Testis (tissue), 3 donors: ENCODE measurements around the gene CRACDL. TPM values are rescaled to one million over a fixed set of nuclear protein-coding genes. Genes with fewer than 3 reads are reported as not detected.
A peak's percentile ranks its signal among the peaks of the same experiment; 100 is the strongest.

Experiments used
- DNase-seq: peaks from one replicate; pipeline ENCODE4 v3.0.0-alpha.2; 2019
- H3K27ac ChIP-seq, 2 donors: fragments of 200-600 bp; sonication (generic); one replicate each; pipeline ENCODE4 v1.5.1; 2019
- H3K27me3 ChIP-seq: fragments of 200-600 bp; sonication (generic); one replicate; pipeline ENCODE4 v1.5.1; 2019
- H3K36me3 ChIP-seq: fragments of 200-600 bp; sonication (generic); one replicate; pipeline ENCODE4 v1.5.1; 2017; ENCODE audit warnings: low read depth; ENCODE audit errors: missing control alignments
- H3K4me1 ChIP-seq: fragments of 200-600 bp; sonication (generic); one replicate; pipeline ENCODE4 v1.5.1; 2019
- H3K4me3 ChIP-seq, 2 donors: fragments of 200-600 bp; sonication (generic); one replicate each; pipeline ENCODE4 v1.5.1; 2017 to 2019
- H3K9me3 ChIP-seq: fragments of 200-600 bp; sonication (generic); one replicate; pipeline ENCODE4 v1.5.1; 2017
- CTCF ChIP-seq, 3 experiments: fragments of 450-650 bp in 2 of 3; fragments of 200-600 bp in 1 of 3; sonication (generic) in 1 of 3; IDR thresholded peaks; one replicate each; pipeline ENCODE4 v1.5.1; 2016 to 2019; ENCODE audit warnings: antibody characterized with exemption in 3 of 3, mild to moderate bottlenecking in 2 of 3, moderate library complexity in 1 of 3
- POLR2A ChIP-seq: fragments of 450-650 bp; IDR thresholded peaks from one replicate; pipeline ENCODE4 v1.6.1; 2017; ENCODE audit warnings: antibody characterized with exemption, mild to moderate bottlenecking, moderate library complexity
- WGBS, 2 donors: methylation state at CpG; one replicate each; pipeline ENCODE4 v1.1.5; 2018; 5-methylcytosine and 5-hydroxymethylcytosine counted together
- intact Hi-C: fragments of 100-400 bp; cut with DNase I; formaldehyde crosslinking; loops from one replicate; pipeline ENCODE4 v1.15.1; 2023; ENCODE audit warnings: low total_unique reads
- polyA plus RNA-seq: library from polyadenylated mRNA; stranded (reverse); fragments of 350-450 nt; fragmentation: Illumina TruSeq; extraction: RNeasy Lipid Tissue Mini Kit (QIAGEN cat#74804); gene quantifications from one replicate; pipeline ENCODE4 v1.2.3, GENCODE V29; 2014; ENCODE audit warnings: low read depth, low replicate concordance; ENCODE audit not compliant: insufficient read depth
- total RNA-seq, 2 donors: library from RNA; depleted of rRNA; stranded (reverse); fragments of >200 nt; gene quantifications; one replicate each; pipeline ENCODE4 v1.2.3, GENCODE V29; 2016

The CRACDL gene
- total and polyA plus RNA-seq, 3 donors from 2014 or later, result 8.4 to 30.4 (median 29.1) TPM

GRCh38 chr2:98886066-98886554, 49.9 kb downstream of the CRACDL start:
- Histone ChIP-seq H3K4me3 (no peak overlapping the region), H3K27me3 (no peaks in the 10 kb centered on the region), H3K9me3 (no peaks in the 10 kb centered on the region), H3K4me1 (no peaks in the 10 kb centered on the region), H3K36me3 (no peaks in the 10 kb centered on the region), H3K27ac (no peak overlapping the region)
- intact Hi-C loops, result no loop called here
- 82 to 90% methylated on average over 2 of the region's 2 CpGs for WGBS, 2 donors
- DNase-seq, result no peak
- TF ChIP-seq CTCF (IDR thresholded peaks at IDR 0.05) (no peak), POLR2A (no peak)

- TF ChIP-seq CTCF (IDR thresholded peaks at IDR 0.05) (no peak), POLR2A (no peak)
- intact Hi-C loops, result no loop called here
- DNase-seq, result no peak
Measured at GRCh38 chr2:98884658-98885057, 51.4 kb downstream of the CRACDL start.

GRCh38 chr2:98883780-98884211, 52.2 kb downstream of the CRACDL start:
- Histone ChIP-seq H3K9me3 (no peaks in the 10 kb centered on the region), H3K27me3 (no peaks in the 10 kb centered on the region), H3K4me3 (no peak overlapping the region), H3K27ac (no peak overlapping the region), H3K36me3 (no peaks in the 10 kb centered on the region), H3K4me1 (no peaks in the 10 kb centered on the region)
- WGBS, 2 donors, result 70 to 90% methylated on average over 3 to 10 of the region's 10 CpGs
- TF ChIP-seq POLR2A, result no peak
- no peak for TF ChIP-seq CTCF (IDR thresholded peaks at IDR 0.05)
- intact Hi-C loops, result no loop called here
- DNase-seq, result peak; percentile 4

More at GRCh38 chr2:98884658-98885057, 51.4 kb downstream of the CRACDL start:
- 83 to 100% methylated on average over 2 of the region's 2 CpGs for WGBS, 2 donors
- Histone ChIP-seq H3K4me1 (no peaks in the 10 kb centered on the region), H3K27me3 (no peaks in the 10 kb centered on the region), H3K36me3 (no peaks in the 10 kb centered on the region), H3K4me3 (no peak overlapping the region), H3K27ac (no peak overlapping the region), H3K9me3 (no peaks in the 10 kb centered on the region)

- WGBS, 2 donors, result 88 to 93% methylated on average over 11 of the region's 11 CpGs
- intact Hi-C loops, result no loop called here
- no peak overlapping the region for H3K27ac ChIP-seq
- DNase-seq, result peak; percentile 8
- H3K27me3 ChIP-seq, result no peaks in the 10 kb centered on the region
- no peaks in the 10 kb centered on the region for H3K36me3 ChIP-seq
- no peaks in the 10 kb centered on the region for H3K4me1 ChIP-seq
- TF ChIP-seq CTCF (IDR thresholded peaks at IDR 0.05) (no peak), POLR2A (no peak)
- no peak overlapping the region for H3K4me3 ChIP-seq
- H3K9me3 ChIP-seq, result no peaks in the 10 kb centered on the region
Measured at GRCh38 chr2:98882971-98883779, 52.9 kb downstream of the CRACDL start.
